ENCODE data around the gene TBCK. TPM values are rescaled to one million over a fixed set of nuclear protein-coding genes. Genes with fewer than 3 reads are reported as not detected.
A peak's percentile ranks its signal among the peaks of the same experiment; 100 is the strongest.

TBCK gene
- polyA plus RNA-seq, 1 donor (not counting 4 experiments of a cell fraction or from before 2014, with no cell fraction given), result 19.3 TPM

- FAIRE-seq, result no peak
- no peak overlapping the region for H3K4me3 ChIP-seq (ENCODE audit: control insufficient read depth in 2 of 3, extremely low read depth in 1 of 3, insufficient read depth in 2 of 3, low read depth in 1 of 3, low read length in 3 of 3)
- no peaks in the 10 kb centered on the region for H4K20me1 ChIP-seq (ENCODE audit: control insufficient read depth, extremely low read depth, insufficient read depth, low read length)
- no peak overlapping the region for H3K27ac ChIP-seq (ENCODE audit: control insufficient read depth, insufficient read depth, low read length)
- no peaks in the 10 kb centered on the region for H3K27me3 ChIP-seq (ENCODE audit: control insufficient read depth, extremely low read depth, insufficient read depth, low read length)
- peaks cover 64% of the 10 kb centered on the region for H3K79me2 ChIP-seq (ENCODE audit: control insufficient read depth, insufficient read depth, low read length)
- no peak overlapping the region for H3K9ac ChIP-seq (ENCODE audit: control insufficient read depth, extremely low read depth, insufficient read depth, low read length)
- H3K9me1 ChIP-seq (ENCODE audit: control insufficient read depth, extremely low read depth, insufficient read depth, low read length), result no peaks in the 10 kb centered on the region
- no peak for TF ChIP-seq EZH2 (IDR thresholded peaks at IDR 0.05; ENCODE audit: low read length)
- no peak overlapping the region for H3K4me2 ChIP-seq (ENCODE audit: control insufficient read depth, extremely low read depth, insufficient read depth, low read depth, low read length)
- H3K9me3 ChIP-seq (ENCODE audit: control insufficient read depth, low read depth, low read length), result no peaks in the 10 kb centered on the region
- dilution Hi-C loops (cut with MboI; ENCODE audit: extremely low pct_ligation_motif_present, low sequenced_read_pairs), result no loop called here
- peaks cover 15% of the 10 kb centered on the region for H3K4me1 ChIP-seq (ENCODE audit: control insufficient read depth, extremely low read depth, insufficient read depth, low read length)
- no peaks in the 10 kb centered on the region for H3K36me3 ChIP-seq (ENCODE audit: control insufficient read depth in 2 of 2, extremely low read depth in 1 of 2, insufficient read depth in 2 of 2, low read length in 2 of 2)
- no peak overlapping the region for H2AFZ ChIP-seq (ENCODE audit: control insufficient read depth, low read length)
- no peak for DNase-seq (ENCODE audit: low read depth, low spot score)
Measured at GRCh38 chr4:106320235-106320634, 4.2 kb upstream of the TBCK start.

GRCh38 chr4:106318511-106318910 is 2.5 kb upstream of the TBCK start:
- no peak overlapping the region for H3K9ac ChIP-seq (ENCODE audit: control insufficient read depth, extremely low read depth, insufficient read depth, low read length)
- H3K9me3 ChIP-seq (ENCODE audit: control insufficient read depth, low read depth, low read length), result no peaks in the 10 kb centered on the region
- dilution Hi-C loops (cut with MboI; ENCODE audit: extremely low pct_ligation_motif_present, low sequenced_read_pairs), result no loop called here
- no peaks in the 10 kb centered on the region for H3K36me3 ChIP-seq (ENCODE audit: control insufficient read depth in 2 of 2, extremely low read depth in 1 of 2, insufficient read depth in 2 of 2, low read length in 2 of 2)
- no peak for FAIRE-seq
- no peak overlapping the region for H2AFZ ChIP-seq (ENCODE audit: control insufficient read depth, low read length)
- no peak for DNase-seq (ENCODE audit: low read depth, low spot score)
- peaks cover 71% of the 10 kb centered on the region for H3K79me2 ChIP-seq (ENCODE audit: control insufficient read depth, insufficient read depth, low read length)
- no peaks in the 10 kb centered on the region for H3K27me3 ChIP-seq (ENCODE audit: control insufficient read depth, extremely low read depth, insufficient read depth, low read length)
- no peak overlapping the region for H3K27ac ChIP-seq (ENCODE audit: control insufficient read depth, insufficient read depth, low read length)
- no peaks in the 10 kb centered on the region for H4K20me1 ChIP-seq (ENCODE audit: control insufficient read depth, extremely low read depth, insufficient read depth, low read length)
- peaks cover 15% of the 10 kb centered on the region for H3K4me1 ChIP-seq (ENCODE audit: control insufficient read depth, extremely low read depth, insufficient read depth, low read length)
- H3K4me2 ChIP-seq (ENCODE audit: control insufficient read depth, extremely low read depth, insufficient read depth, low read depth, low read length), result peak overlapping the region; percentile 15
- H3K4me3 ChIP-seq (ENCODE audit: control insufficient read depth in 2 of 3, extremely low read depth in 1 of 3, insufficient read depth in 2 of 3, low read depth in 1 of 3, low read length in 3 of 3), result no peak overlapping the region
- TF ChIP-seq EZH2 (IDR thresholded peaks at IDR 0.05; ENCODE audit: low read length), result no peak
- TF ChIP-seq, protein P1, sequence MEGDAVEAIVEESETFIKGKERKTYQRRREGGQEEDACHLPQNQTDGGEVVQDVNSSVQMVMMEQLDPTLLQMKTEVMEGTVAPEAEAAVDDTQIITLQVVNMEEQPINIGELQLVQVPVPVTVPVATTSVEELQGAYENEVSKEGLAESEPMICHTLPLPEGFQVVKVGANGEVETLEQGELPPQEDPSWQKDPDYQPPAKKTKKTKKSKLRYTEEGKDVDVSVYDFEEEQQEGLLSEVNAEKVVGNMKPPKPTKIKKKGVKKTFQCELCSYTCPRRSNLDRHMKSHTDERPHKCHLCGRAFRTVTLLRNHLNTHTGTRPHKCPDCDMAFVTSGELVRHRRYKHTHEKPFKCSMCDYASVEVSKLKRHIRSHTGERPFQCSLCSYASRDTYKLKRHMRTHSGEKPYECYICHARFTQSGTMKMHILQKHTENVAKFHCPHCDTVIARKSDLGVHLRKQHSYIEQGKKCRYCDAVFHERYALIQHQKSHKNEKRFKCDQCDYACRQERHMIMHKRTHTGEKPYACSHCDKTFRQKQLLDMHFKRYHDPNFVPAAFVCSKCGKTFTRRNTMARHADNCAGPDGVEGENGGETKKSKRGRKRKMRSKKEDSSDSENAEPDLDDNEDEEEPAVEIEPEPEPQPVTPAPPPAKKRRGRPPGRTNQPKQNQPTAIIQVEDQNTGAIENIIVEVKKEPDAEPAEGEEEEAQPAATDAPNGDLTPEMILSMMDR (optimal IDR thresholded peaks at IDR 0.05 in 1 of 3, IDR thresholded peaks at IDR 0.05 in 1 of 3, conservative IDR thresholded peaks at IDR 0.05 in 1 of 3; ENCODE audit: extremely low read depth in 1 of 3, insufficient read depth in 2 of 3, low read length in 3 of 3), result no peak
- no peaks in the 10 kb centered on the region for H3K9me1 ChIP-seq (ENCODE audit: control insufficient read depth, extremely low read depth, insufficient read depth, low read length)

- TF ChIP-seq EZH2 (IDR thresholded peaks at IDR 0.05; ENCODE audit: low read length), result no peak
- TF ChIP-seq, protein P1 (optimal IDR thresholded peaks at IDR 0.05 in 1 of 3, IDR thresholded peaks at IDR 0.05 in 1 of 3, conservative IDR thresholded peaks at IDR 0.05 in 1 of 3; ENCODE audit: extremely low read depth in 1 of 3, insufficient read depth in 2 of 3, low read length in 3 of 3), result no peak
- H3K9me3 ChIP-seq (ENCODE audit: control insufficient read depth, low read depth, low read length), result no peaks in the 10 kb centered on the region
- H3K79me2 ChIP-seq (ENCODE audit: control insufficient read depth, insufficient read depth, low read length), result peaks cover 73% of the 10 kb centered on the region
- FAIRE-seq (no peak), DNase-seq (ENCODE audit: low read depth, low spot score) (no peak)
- peak overlapping the region; percentile 75 to 95 (median 80) for H3K4me3 ChIP-seq (ENCODE audit: control insufficient read depth in 2 of 3, extremely low read depth in 1 of 3, insufficient read depth in 2 of 3, low read depth in 1 of 3, low read length in 3 of 3)
- H3K9me1 ChIP-seq (ENCODE audit: control insufficient read depth, extremely low read depth, insufficient read depth, low read length), result no peaks in the 10 kb centered on the region
- peak overlapping the region; percentile 97 for H3K4me2 ChIP-seq (ENCODE audit: control insufficient read depth, extremely low read depth, insufficient read depth, low read depth, low read length)
- H2AFZ ChIP-seq (ENCODE audit: control insufficient read depth, low read length), result no peak overlapping the region
- H3K9ac ChIP-seq (ENCODE audit: control insufficient read depth, extremely low read depth, insufficient read depth, low read length), result no peak overlapping the region
- H3K27me3 ChIP-seq (ENCODE audit: control insufficient read depth, extremely low read depth, insufficient read depth, low read length), result no peaks in the 10 kb centered on the region
- peak overlapping the region; percentile 93 for H3K27ac ChIP-seq (ENCODE audit: control insufficient read depth, insufficient read depth, low read length)
- H3K4me1 ChIP-seq (ENCODE audit: control insufficient read depth, extremely low read depth, insufficient read depth, low read length), result peaks cover 15% of the 10 kb centered on the region
- H3K36me3 ChIP-seq (ENCODE audit: control insufficient read depth in 2 of 2, extremely low read depth in 1 of 2, insufficient read depth in 2 of 2, low read length in 2 of 2), result no peaks in the 10 kb centered on the region
- dilution Hi-C loops (cut with MboI; ENCODE audit: extremely low pct_ligation_motif_present, low sequenced_read_pairs), result no loop called here
- H4K20me1 ChIP-seq (ENCODE audit: control insufficient read depth, extremely low read depth, insufficient read depth, low read length), result no peaks in the 10 kb centered on the region
Measured at GRCh38 chr4:106317815-106318214, 1.8 kb upstream of the TBCK start.
